Panc1 (cell line): ENCODE data around the gene IL22RA1. TPM values are rescaled to one million over a fixed set of nuclear protein-coding genes. Genes with fewer than 3 reads are reported as not detected.

Source experiments
- ATAC-seq: fragments of 200-7000 bp; cut with Tn5 transposase; 2 replicates; pipeline ENCODE4 v1.9.1; 2020; ENCODE audit warnings: mild to moderate bottlenecking, moderate library complexity
- BruUV-seq: library from RNA; stranded (reverse); fragments of 400-500 nt; replicated peaks from 2 replicates; lab custom pipeline; 2021; lab: Mats Ljungman, UMichigan
- CTCF ChIA-PET: fragments of 300-600 bp; sonication (Branson Sonifier 250); formaldehyde crosslinking; loops from one replicate; lab custom pipeline; 2022; ENCODE audit warnings: antibody characterized with exemption; lab: Charles Lee
- POLR2A ChIA-PET: fragments of 300-600 bp; sonication (Branson Sonifier 250); formaldehyde crosslinking; loops from one replicate; lab custom pipeline; 2022; ENCODE audit warnings: antibody characterized with exemption; lab: Charles Lee
- DNase-seq: peaks from one replicate; pipeline ENCODE4 v3.0.0-alpha.2; 2010; ENCODE audit warnings: low read depth, low spot score
- H3K27ac ChIP-seq: 2 replicates; pipeline ENCODE4 v1.5.1; 2011; ENCODE audit warnings: mild to moderate bottlenecking, low read length, inconsistent platforms
- H3K27me3 ChIP-seq: fragments of 200-500 bp; sonication (Bioruptor generic); 2 replicates; pipeline ENCODE4 v1.6.0; 2014; ENCODE audit warnings: low read length, inconsistent platforms; ENCODE audit not compliant: control insufficient read depth, insufficient read depth
- H3K36me3 ChIP-seq: fragments of 200-500 bp; sonication (Bioruptor generic); 2 replicates; pipeline ENCODE4 v1.5.1; 2014; ENCODE audit warnings: inconsistent platforms, mild to moderate bottlenecking, low read length, moderate library complexity; ENCODE audit not compliant: control insufficient read depth, insufficient read depth
- H3K4me1 ChIP-seq: 2 replicates; pipeline ENCODE4 v1.5.1; 2011; ENCODE audit warnings: inconsistent platforms, mild to moderate bottlenecking, low read length, moderate library complexity; ENCODE audit not compliant: control insufficient read depth, insufficient read depth
- H3K4me3 ChIP-seq, 2 experiments: 2 replicates each; pipeline ENCODE4 v1.5.1; 2011 to 2012; ENCODE audit warnings: low read depth in 2 of 2, low read length in 2 of 2, mild to moderate bottlenecking in 2 of 2, inconsistent platforms in 1 of 2, moderate library complexity in 1 of 2
- H3K9me3 ChIP-seq: fragments of 200-500 bp; sonication (Bioruptor generic); 2 replicates; pipeline ENCODE4 v1.5.1; 2014; ENCODE audit warnings: low read depth, mild to moderate bottlenecking, inconsistent platforms, low read length, moderate library complexity; ENCODE audit not compliant: control insufficient read depth, insufficient read depth
- CTCF ChIP-seq: fragments of 450-650 bp; IDR thresholded peaks from 2 replicates; pipeline ENCODE4 v1.5.1; 2017; ENCODE audit warnings: mild to moderate bottlenecking
- POLR2AphosphoS5 ChIP-seq: IDR thresholded peaks from 2 replicates; pipeline ENCODE4 v1.6.1; 2012; ENCODE audit warnings: mild to moderate bottlenecking, low read depth, low read length, moderate library complexity
- SIN3A ChIP-seq: IDR thresholded peaks from 2 replicates; pipeline ENCODE4 v1.6.1; 2012; ENCODE audit warnings: low read depth, mild to moderate bottlenecking, low read length, moderate library complexity, borderline replicate concordance; ENCODE audit not compliant: insufficient read depth
- TCF7L2 ChIP-seq: IDR thresholded peaks from 2 replicates; pipeline ENCODE4 v1.6.1; 2011; ENCODE audit warnings: mild to moderate bottlenecking, low read depth, low read length, inconsistent platforms
- in situ Hi-C: cut with HindIII; loops from 2 replicates; pipeline ENCODE4 v1.10.0; 2016; ENCODE audit warnings: low sequenced_read_pairs, low pct_unique_long_range_greater_than_20kb
- intact Hi-C: fragments of 100-400 bp; cut with micrococcal nuclease; formaldehyde crosslinking; loops from one replicate; pipeline ENCODE4 v1.10.0; 2022; ENCODE audit not compliant: unreplicated experiment
- total RNA-seq: library from RNA; stranded (reverse); gene quantifications from one replicate; pipeline ENCODE4 v1.2.1, GENCODE V29; 2021; ENCODE audit not compliant: unreplicated experiment
- TF ChIP-seq, protein P1 (sequence below), 2 experiments: IDR thresholded peaks; 2 replicates each; pipeline ENCODE4 v1.6.1; 2011 to 2012; ENCODE audit warnings: low read depth in 2 of 2, control low read depth in 1 of 2, low read length in 1 of 2, mild to moderate bottlenecking in 1 of 2, moderate library complexity in 1 of 2; ENCODE audit not compliant: insufficient read depth in 1 of 2

IL22RA1 gene
- total RNA-seq, 1 experiment from 2014 or later = 1.1 TPM

- TF ChIP-seq CTCF = no peak
- TF ChIP-seq, protein P1, sequence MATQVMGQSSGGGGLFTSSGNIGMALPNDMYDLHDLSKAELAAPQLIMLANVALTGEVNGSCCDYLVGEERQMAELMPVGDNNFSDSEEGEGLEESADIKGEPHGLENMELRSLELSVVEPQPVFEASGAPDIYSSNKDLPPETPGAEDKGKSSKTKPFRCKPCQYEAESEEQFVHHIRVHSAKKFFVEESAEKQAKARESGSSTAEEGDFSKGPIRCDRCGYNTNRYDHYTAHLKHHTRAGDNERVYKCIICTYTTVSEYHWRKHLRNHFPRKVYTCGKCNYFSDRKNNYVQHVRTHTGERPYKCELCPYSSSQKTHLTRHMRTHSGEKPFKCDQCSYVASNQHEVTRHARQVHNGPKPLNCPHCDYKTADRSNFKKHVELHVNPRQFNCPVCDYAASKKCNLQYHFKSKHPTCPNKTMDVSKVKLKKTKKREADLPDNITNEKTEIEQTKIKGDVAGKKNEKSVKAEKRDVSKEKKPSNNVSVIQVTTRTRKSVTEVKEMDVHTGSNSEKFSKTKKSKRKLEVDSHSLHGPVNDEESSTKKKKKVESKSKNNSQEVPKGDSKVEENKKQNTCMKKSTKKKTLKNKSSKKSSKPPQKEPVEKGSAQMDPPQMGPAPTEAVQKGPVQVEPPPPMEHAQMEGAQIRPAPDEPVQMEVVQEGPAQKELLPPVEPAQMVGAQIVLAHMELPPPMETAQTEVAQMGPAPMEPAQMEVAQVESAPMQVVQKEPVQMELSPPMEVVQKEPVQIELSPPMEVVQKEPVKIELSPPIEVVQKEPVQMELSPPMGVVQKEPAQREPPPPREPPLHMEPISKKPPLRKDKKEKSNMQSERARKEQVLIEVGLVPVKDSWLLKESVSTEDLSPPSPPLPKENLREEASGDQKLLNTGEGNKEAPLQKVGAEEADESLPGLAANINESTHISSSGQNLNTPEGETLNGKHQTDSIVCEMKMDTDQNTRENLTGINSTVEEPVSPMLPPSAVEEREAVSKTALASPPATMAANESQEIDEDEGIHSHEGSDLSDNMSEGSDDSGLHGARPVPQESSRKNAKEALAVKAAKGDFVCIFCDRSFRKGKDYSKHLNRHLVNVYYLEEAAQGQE (IDR thresholded peaks at IDR 0.05; ENCODE audit: insufficient read depth in 1 of 2, low read depth in 2 of 2, low read length in 1 of 2) = no peak
- TF ChIP-seq SIN3A = no peak
- no peak for TF ChIP-seq POLR2AphosphoS5
- TF ChIP-seq TCF7L2 = no peak
- DNase-seq = no peak
- H3K9me3 ChIP-seq = no peaks in the 10 kb centered on the region
- BruUV-seq = no TSS peak
- intact Hi-C loops (no loop called here), in situ Hi-C loops (no loop called here)
- no peak overlapping the region for H3K27ac ChIP-seq
- POLR2A ChIA-PET = no interaction called here
- H3K27me3 ChIP-seq = no peaks in the 10 kb centered on the region
- no peaks in the 10 kb centered on the region for H3K4me1 ChIP-seq
- no peak overlapping the region for H3K4me3 ChIP-seq
- CTCF ChIA-PET = no interaction called here
- H3K36me3 ChIP-seq = no peaks in the 10 kb centered on the region
- ATAC-seq = no peak
Measured at GRCh38 chr1:24161270-24161669, 18.3 kb upstream of the IL22RA1 start.

DNA sequence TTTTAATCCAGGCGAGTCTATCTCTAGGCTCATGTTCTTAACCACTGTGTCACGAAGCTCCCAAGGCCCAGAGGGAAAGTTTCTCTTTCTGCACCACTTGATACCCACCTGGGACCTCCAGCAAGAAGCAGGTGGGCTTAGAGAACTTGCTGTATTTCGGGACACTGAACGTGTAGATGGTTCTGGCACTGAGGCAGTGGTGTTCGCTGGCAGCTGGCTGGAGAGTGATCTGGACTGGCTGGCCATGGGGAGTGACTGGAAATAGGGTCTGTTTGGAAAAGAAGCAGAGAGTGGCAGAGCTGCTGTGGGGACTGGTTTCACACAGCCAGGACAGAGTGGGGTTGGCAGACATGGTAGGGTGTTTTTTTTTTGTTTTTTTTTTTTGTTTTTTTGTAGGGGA, 16.4 kb upstream of the IL22RA1 start:
- H3K27ac ChIP-seq = no peak overlapping the region
- H3K36me3 ChIP-seq = no peaks in the 10 kb centered on the region
- no peak for TF ChIP-seq TCF7L2
- no peak for TF ChIP-seq POLR2AphosphoS5
- no peak for TF ChIP-seq SIN3A
- TF ChIP-seq CTCF = no peak
- TF ChIP-seq, protein P1 (IDR thresholded peaks at IDR 0.05; ENCODE audit: insufficient read depth in 1 of 2, low read depth in 2 of 2, low read length in 1 of 2) = no peak
- ATAC-seq = no peak
- no TSS peak for BruUV-seq
- CTCF ChIA-PET = no interaction called here
- in situ Hi-C loops (no loop called here), intact Hi-C loops (no loop called here)
- H3K4me3 ChIP-seq = no peak overlapping the region
- no peaks in the 10 kb centered on the region for H3K4me1 ChIP-seq
- H3K27me3 ChIP-seq = no peaks in the 10 kb centered on the region
- H3K9me3 ChIP-seq = no peaks in the 10 kb centered on the region
- DNase-seq = no peak
- POLR2A ChIA-PET = no interaction called here
